Stimulated activated CD8-positive, alpha-beta memory T cell treated with anti-CD3 and anti-CD28 coated beads, Interleukin-12 subunit alpha, Interleukin-12 subunit beta, amount 100 ng/mL, for 24 hours (primary cell): Measurements from ENCODE around the gene SRGAP2B.
"Not testable (repeated sequence)": the region's sequence is repeated elsewhere in the genome, so short reads cannot be mapped to it uniquely, and the experiment has no call there.

Experiments
- DNase-seq: peaks from one replicate; pipeline ENCODE4 v3.0.0-alpha.2; 2020; ENCODE audit errors: extremely low read depth

The SRGAP2B gene

DNA sequence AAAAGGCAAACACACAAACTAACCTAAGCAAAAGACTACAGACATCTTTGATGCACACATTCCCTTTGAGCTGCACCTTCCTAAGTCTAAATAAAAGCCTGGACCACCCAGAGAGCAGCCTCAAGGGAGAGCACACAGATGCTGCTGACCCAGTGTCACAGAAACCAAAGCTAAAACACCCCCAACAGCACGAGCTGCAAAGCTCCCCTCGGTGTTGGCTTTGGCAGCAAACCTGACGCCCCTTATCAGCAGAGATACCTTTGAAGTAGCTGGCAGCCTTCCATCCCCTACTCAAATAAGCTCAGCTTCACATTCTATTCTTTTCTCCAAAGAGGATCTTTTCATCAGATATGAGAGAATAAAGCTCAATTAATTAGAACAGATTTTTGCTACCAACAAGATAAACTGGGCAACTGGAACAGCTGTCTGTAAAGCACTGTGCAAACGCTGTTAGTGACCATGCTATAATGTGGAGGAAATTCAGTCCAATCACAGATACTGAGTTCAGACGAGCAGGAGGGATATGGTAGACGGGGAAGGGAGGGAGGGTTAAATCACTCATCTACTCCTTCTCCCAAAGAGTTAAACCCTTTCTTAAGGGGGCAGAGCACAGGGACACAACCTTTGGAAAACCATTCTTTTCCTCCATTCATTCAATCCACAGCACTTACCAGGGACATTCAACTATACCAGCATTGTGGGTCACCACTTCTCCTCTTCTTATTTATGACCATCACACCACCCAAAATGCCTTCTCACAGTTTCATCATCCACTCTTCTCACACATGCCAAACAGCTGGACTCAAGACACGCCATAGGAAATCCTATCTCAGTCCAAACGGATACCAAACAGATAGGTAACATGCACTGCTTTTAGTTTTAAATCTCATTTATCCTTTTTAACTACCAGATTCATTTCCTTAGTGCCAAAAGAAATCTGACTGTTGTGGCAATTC is 148.3 kb downstream of the SRGAP2B start:
- DNase-seq = not testable (repeated sequence)

DNA sequence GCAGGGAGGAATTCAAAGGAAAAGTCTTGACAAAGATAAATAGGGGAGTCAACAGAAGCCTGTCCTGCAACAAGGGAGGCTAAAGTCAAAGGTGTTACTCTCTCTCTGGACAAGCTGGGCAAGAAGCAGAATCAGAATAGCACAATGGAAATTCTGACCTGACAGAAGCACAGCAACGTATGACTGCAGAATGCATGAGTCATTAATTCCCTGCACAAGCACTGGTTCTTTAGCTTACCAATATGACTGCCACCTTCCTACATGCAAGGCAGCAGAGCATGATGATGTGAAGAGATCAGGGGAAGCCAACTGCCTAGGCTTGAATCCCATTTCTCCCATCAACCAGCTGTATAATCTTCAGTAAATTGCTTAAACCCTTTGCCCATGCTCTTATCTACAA is 153.4 kb downstream of the SRGAP2B start:
- not testable (repeated sequence) for DNase-seq

DNA sequence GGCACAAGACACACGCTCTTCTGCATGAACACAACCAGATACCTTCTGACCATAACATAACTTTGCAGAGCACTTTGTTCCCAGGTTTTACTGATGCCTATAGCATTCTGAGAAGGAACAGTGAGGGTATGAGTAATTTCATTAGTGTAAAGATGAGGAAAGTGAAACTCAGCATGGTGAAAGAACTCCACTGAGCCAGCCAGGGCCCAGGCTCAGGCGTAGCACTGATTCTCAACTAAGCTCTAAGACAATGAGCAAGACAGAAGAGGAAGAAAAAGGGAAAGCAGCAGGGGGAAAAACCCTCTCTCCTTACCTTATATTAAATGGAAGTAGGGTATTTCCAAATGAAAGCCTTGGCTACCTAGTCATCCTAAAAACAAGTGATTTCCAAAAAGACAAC is 155.1 kb downstream of the SRGAP2B start:
- DNase-seq = not testable (repeated sequence)

DNA sequence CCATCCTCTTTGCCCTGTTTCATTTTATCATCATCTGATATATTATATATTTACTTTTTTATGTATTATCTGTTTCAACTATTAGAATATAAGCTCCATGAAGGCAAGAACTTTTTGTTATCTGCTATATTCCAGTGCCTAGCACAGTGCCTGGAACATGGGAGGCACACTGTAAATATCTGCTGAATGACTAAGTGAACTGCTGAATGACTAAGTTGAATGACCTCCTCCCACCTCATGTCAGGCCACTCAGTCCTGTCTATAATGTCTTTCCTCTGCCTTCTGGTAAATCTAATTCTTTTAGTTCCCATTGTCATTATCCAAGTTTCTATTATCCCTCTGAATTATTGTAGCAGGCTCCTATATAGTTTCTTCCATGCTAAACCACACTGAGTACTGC is 156.5 kb downstream of the SRGAP2B start:
- DNase-seq = not testable (repeated sequence)

DNA sequence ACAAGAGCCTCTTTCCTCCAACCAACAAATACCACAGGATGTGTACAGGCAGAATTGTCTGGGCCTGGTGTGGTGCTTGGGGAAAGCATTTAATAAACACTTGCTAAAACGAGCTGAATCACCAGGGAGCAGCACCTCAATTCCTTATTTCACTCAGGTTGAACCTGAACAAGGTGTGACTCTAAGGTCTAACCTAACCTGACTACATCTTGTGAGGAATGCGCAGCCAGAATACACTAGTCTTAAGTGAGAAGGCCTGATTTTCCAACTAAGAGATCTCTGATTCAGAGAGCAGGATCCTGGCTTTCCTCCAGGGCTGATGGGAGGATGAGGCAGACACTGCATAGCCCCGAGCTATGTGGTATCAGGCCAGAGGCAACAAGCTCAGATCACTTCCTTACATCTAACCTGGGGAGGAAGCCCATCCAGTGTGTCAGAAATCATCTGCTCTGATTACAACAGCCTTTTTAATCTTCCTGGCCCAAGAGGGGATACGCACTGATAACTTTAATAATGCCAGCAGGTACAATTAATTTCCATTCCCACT is 158.9 kb downstream of the SRGAP2B start:
- DNase-seq = not testable (repeated sequence)

DNA sequence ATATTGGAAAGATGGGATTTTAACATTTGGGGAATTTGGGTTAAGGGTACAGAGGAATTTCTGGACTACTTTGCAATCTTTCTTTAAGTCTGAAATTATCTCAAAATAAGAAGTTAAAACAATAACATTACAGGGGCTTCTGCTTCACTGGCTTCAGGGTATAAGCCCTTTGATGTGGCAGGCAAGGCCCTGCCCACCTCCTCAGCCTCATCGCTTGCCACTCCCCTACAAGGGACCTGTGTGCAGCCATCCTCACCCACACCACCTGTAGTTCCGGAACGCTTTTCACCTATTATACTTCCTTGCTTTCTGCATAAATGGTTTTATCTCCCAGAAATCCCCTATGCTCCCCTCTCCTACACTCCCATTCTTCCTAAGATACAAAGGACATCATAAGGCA is 159.8 kb downstream of the SRGAP2B start:
- DNase-seq = not testable (repeated sequence)

DNA sequence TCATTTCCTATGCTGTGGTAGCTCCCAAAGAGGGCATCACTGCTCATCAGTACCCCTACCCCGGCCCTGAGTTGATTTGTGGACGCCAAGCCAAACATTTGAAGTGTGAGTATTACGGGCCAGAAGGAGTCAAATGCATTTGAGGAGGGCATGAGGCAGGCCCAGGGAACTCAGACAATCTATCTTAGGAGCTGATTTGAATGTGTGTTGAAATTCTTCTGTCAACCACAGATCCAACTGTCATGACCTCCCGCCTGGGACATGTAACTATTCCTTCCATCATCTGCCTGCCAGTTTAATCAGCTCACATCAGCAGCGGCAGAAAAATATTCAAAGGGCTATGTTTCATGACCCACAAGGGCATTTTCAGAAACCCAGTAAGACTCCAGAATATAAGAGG is 162.1 kb downstream of the SRGAP2B start:
- not testable (repeated sequence) for DNase-seq

DNA sequence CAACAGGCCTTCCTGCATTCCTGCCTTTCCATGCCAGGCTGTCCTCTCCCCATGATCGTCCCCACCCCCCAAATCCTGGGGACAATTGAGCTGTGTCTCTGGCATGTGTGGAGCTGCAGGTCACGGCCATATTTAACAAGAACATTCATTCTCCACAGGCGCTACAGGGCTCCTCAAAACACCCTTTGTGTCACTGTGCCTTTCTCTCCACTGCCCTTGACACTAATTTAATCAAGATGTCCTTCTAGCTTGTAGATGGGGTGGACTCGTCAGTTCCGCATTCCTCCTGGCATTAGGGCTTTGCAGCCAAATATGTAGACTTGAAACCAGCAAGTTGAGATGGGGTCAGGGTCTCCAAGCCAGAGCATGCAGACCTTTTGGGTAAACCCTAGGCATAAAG is 163.0 kb downstream of the SRGAP2B start:
- DNase-seq = not testable (repeated sequence)

DNA sequence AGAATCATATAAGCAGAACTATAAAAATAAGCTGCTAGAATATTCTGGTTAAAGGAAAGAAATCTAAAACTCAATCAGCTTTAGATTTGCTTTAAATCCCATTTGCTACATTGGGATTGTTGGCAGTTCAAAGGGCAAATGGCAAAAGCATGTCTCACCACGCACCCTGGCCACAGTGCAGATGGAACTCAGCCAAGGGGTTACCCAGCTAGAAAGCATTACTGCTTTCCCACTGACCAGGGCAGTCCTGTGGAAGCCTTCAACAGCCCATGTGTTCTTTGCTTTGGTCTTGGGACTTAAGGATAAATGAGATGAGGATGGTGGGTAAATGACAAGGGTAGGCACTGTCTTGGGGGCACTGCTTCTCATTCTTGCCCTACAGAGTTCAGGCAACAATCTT is 163.6 kb downstream of the SRGAP2B start:
- DNase-seq = not testable (repeated sequence)

DNA sequence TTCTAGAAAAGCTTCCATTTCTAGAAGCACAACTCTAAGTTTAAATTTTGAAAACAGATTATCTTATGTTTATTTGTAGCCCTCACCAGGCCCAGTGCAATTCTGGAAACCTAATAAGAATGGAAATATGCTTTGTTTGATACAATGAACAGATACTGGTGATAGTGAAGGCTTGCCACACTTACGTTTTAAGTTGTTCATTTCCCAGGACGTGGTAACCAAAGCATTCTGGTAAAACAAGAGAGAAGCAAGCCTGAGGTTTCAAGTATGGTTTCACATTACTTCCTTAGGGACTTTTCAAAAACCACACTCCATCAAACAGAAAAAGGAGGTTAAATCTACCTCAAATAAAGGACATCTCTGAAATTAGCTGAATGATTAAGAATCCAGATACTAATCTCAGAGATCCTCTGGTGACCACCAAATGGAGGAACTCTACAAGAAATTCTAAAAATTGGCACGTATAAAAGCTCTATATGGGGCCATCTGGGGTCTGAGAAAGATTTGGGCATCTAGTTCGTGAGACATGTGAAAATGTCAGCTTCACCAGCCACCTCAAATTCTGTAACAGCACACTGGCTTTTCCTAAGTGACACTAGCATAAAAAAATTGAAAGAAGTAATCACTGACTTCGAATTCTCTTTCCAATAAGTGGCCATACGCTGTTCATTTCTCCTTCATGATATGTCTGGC is 164.9 kb downstream of the SRGAP2B start:
- not testable (repeated sequence) for DNase-seq

DNA sequence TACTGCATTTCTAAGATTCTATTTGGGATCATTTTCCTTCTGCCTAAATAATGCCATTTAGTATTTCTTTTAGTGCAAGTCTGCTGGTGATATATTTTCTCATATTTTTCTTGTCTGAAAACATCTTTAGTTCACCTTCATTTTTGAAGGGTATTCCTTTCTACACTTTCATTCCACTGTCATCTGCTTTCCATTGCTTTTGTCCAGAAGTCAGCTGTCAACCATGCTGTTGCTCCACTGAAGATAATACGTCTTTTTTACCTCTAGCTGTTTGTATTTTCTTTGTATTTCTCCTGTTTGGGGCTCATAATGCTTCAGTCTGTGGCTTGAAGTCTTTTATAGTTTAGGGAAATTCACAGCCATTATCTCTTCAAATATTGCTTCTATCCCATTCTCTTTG is 167.8 kb downstream of the SRGAP2B start:
- not testable (repeated sequence) for DNase-seq

DNA sequence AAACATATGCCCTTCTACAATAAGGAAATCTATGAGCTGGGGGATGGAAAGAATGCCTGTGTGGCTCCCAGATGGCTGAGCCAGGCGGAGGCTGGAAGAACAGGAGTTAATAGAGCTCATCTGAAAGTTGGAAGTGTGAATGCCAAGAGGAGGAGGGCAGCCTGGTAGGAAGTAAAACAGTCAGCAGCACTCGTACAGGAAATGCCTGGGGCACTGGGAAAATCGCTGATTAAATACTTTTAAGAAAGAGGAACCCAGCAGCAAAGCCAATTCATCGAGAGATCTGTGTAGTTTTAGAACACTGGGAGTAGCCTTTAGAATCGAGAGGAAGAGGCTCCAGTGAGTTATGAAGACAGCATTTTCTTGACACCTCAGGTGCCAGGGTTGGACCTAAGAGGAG is 171.5 kb downstream of the SRGAP2B start:
- not testable (repeated sequence) for DNase-seq

DNA sequence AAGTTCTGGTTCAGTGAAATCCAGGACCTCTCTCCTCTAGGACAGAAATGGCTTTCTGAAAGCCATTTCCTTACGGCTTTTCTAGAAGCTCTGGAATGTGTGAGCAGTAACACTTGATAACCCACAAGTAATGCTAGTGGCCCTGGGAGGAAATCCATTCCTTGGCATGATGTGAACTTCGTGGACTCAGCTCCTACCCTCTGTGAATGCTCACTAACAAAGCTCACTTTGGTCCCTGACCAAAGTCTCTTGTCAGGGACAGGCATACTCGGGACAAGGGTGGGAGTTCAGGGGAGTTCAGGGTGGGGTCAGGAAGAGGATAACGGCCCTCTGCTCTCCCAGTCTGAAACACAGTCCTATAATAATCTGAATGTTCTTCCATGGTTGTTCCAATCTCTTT is 172.3 kb downstream of the SRGAP2B start:
- not testable (repeated sequence) for DNase-seq

DNA sequence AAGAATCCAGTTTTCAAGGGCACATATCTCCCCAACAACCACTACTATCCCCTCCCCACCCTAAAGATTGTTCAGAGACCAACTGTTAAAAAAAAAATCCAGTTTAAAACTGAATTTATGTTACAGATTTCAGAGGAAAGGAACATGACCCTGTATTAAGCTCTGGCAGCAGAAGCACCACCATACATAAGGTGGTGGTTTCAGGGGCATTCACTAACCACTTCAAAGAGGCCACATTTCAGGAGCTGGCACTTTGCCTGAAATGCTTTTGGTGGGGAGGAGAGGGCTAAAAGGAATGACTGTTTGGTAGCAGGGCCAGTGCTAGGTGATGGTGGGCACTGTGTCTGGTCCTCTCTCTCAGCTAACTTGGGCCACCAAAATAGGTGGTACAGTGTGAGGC is 176.0 kb downstream of the SRGAP2B start:
- DNase-seq = not testable (repeated sequence)

DNA sequence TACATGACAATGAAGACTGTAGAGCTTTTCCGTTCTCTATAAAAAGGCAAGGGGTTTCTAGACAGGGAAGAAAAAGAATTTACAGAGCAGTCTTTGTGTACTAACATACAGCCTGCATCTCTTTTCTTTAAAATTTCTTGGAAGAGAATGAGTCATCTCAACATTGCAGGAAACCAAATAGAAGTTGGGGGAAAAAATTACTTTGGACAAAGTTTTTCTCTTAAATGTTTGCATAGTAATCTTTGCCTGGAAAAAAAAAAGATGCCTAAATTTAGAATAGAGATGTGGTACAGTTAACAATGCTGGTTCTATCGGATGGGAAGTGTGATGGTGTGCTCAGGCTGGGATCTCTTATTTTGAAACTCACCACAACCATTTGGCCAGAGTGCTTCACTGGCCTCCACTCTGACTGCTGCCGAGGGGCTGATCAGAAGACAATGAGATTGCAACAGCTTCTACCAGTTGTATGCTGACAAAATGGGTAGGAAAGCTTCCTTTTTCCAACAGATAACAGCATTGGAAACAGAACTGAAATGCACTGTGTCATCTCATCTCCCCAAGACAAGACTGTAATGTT is 177.0 kb downstream of the SRGAP2B start:
- not testable (repeated sequence) for DNase-seq

DNA sequence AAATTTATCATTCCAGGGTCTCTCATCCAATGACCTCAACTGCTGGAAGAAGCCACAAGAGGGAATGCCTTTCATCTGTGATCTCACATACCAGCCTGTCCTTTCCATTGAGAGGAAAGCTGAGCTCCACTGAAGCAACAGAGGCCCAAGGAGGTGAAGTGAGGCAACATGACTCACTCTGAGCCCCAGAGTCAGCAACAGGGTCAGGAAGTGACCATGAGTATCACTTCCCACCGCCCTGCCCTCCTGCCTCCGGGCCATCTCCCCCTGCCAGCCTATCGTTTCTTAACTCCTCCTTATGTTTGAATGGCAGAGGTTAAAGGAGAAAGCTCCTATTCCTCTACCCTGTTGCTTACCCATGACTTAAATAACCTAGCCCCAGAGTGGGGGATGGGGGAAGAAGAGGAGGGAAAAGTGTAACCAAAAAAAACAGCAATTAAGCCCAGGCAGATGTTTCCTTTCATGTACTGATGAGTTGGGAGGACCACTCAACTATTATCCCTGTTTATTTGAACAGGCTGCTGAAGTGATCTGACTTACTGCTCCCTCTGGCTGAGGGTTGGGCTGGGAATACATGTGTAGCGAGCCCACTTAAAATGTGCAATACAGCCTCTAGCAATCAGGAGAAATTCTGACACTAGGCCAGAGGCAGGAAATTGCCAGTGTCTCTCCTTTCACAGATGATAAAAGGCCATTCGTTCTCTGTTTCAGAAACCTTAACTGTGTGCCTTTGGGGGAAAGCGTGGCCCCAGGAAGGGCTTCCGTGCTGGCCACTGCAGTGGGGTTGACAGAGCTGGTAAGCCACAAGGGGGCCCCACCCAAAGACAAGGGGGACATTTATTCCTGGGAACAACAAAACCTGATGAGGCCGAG is 177.7 kb downstream of the SRGAP2B start:
- DNase-seq = not testable (repeated sequence)

DNA sequence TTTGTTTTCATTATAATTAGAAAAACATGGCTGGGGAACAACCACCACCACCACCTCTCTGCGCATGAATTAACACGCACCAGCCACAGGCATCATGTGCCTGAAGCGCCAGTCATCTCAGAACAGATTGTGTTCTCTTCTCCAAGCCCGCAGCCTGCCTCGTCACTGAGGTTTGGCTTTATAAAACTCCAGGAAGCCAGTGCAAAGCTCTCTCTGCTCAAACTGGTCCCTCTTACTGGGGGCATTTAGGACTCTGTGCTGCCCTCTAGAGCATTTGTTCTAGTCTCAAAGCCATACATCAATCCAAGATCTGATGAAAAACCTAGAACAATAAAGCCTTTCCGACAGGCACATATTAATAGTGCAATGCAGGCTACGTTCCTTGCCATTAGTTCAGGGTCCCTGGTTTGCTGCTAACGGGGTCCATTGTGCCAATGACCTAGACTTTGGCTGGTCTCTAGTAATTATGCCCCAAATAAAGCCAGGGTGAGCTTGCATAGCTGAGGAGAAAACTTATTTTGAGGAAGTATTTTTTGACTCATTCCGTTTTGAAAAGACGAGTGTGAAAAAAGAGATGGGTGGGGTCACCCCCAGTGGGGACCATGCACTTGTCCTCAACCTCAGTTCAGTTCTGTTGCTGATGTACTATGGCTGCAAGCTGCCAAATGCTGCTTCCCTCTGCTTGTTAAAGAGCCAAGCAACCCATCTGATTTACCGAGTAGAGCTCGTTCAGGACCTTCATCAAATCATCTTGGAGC is 181.0 kb downstream of the SRGAP2B start:
- not testable (repeated sequence) for DNase-seq

DNA sequence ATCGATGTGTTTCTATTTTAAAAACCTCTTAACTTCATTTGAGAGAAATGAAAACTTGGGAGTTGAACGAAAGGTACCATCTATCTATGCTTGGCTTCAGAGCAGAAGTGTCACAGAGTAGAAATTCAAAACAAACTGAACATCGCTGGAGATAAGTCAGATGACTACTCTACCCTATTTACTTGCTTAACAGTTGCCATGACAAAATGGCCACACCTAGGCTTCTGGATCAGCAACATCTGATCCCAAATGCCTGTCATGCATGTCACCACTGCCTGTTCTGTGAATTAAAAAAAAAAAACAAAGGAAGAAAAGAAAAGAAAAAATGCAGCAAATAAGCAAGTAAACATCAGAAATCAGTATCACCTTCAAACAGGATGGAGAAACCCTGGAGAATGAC is 181.7 kb downstream of the SRGAP2B start:
- DNase-seq = not testable (repeated sequence)

DNA sequence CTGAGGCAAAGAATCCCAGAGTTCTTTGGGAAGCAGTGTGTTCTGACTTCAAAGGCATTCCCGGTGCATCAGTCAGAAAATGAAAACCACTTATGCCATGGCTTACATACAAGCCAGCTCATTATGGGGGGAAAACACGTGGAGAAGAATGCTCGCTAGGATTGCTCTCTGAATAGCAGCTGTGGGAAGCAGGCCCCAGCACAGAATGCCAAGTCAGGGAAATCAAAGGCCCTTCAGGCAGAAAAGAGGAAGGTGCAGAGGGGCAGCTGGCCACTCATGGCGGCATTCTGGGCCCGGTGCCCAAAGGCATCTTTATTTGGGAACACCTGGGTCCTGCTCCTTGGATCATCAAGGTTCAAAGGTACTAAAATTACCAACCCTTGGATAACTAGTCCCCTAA is 184.4 kb downstream of the SRGAP2B start:
- not testable (repeated sequence) for DNase-seq

DNA sequence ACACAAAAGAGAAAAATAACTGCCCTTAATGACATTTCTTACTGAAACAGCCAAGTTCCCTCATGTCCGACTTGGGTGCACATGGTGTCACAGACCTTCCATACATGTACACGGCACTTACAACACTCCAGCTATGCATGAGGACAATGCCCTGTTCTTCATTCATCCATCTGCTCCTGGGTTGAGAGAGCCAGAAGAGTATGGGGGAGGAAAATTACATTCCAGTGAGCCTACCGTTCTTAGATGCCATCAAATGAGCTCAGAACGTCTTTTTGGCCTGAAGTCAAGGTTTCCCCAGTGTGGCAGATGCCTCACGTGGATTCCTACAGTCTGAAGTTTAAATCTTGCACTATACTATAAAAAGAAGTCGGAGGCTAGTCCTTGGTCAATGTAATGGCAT is 194.3 kb downstream of the SRGAP2B start:
- DNase-seq = not testable (repeated sequence)
